Heart right ventricle (tissue), 16 donors: ENCODE results near the gene CIAPIN1. TPM values are rescaled to one million over a fixed set of nuclear protein-coding genes. Genes with fewer than 3 reads are reported as not detected.

Source experiments
- ATAC-seq, 8 donors: fragments of 200-7000 bp; cut with Tn5 transposase; one replicate each; pipeline ENCODE4 v1.9.1; 2020; ENCODE audit warnings: mild to moderate bottlenecking in 8 of 8, moderate library complexity in 8 of 8, moderate number of reproducible peaks in 1 of 8
- DNase-seq, 2 donors: peaks; one replicate each; pipeline ENCODE4 v3.0.0-alpha.2; 2020
- H3K27ac ChIP-seq, 10 donors: fragments of 200-600 bp; sonication (generic) in 2 of 10; one replicate each; pipeline versions ENCODE4 v1.5.0 to v1.8.0; 2020 to 2022; ENCODE audit warnings: mild to moderate bottlenecking in 3 of 10
- H3K27me3 ChIP-seq, 7 donors: fragments of 200-600 bp; one replicate each; pipeline ENCODE4 v1.8.0; 2021 to 2022; ENCODE audit warnings: mild to moderate bottlenecking in 2 of 7
- H3K36me3 ChIP-seq, 9 donors: fragments of 200-600 bp; sonication (generic) in 1 of 9; one replicate each; pipeline versions ENCODE4 v1.5.0 to v1.8.0; 2020 to 2022; ENCODE audit warnings: mild to moderate bottlenecking in 2 of 9
- H3K4me1 ChIP-seq, 9 donors: fragments of 200-600 bp; sonication (generic) in 1 of 9; one replicate each; pipeline versions ENCODE4 v1.5.0 to v1.8.0; 2020 to 2022; ENCODE audit warnings: mild to moderate bottlenecking in 4 of 9
- H3K4me3 ChIP-seq, 10 donors: fragments of 200-600 bp; sonication (generic) in 2 of 10; one replicate each; pipeline versions ENCODE4 v1.5.0 to v1.8.0; 2020 to 2022; ENCODE audit warnings: mild to moderate bottlenecking in 7 of 10, moderate library complexity in 2 of 10
- H3K9me3 ChIP-seq, 11 donors: fragments of 200-600 bp in 10 of 11; sonication (generic) in 2 of 11; one replicate each; pipeline versions ENCODE4 v1.5.0 to v1.8.0; 2013 to 2022; ENCODE audit warnings: mild to moderate bottlenecking in 2 of 11, control low read depth in 1 of 11, moderate library complexity in 1 of 11
- CTCF ChIP-seq, 9 donors: fragments of 200-600 bp; sonication (generic) in 2 of 9; IDR thresholded peaks; one replicate each; pipeline versions ENCODE4 v1.5.0 to v1.8.0; 2021 to 2022; ENCODE audit warnings: antibody characterized with exemption in 9 of 9, mild to moderate bottlenecking in 5 of 9, moderate library complexity in 1 of 9
- WGBS, 2 donors: extraction: QIAGEN DNeasy Blood & Tissue Kit; methylation state at CpG; one replicate each; pipeline ENCODE4 v1.1.7; 2013; ENCODE audit warnings: inconsistent platforms in 1 of 2; 5-methylcytosine and 5-hydroxymethylcytosine counted together
- intact Hi-C, 10 donors: fragments of 100-400 bp; cut with DNase I; formaldehyde crosslinking; loops; one replicate each; pipeline versions ENCODE4 v1.11.1 to v1.14.2; 2022
- polyA plus RNA-seq, 2 donors: library from polyadenylated mRNA; stranded (reverse); fragments of 200-250 nt; gene quantifications; one replicate each; pipeline ENCODE4 v1.2.3, GENCODE V29; 2013
- total RNA-seq, 10 donors: library from RNA; stranded (reverse); fragmentation: NEBNext Ultra II Directional in 3 of 10; extraction: Animal tissue kit (Norgen Biotek cat#: 25700) in 3 of 10; gene quantifications; one replicate each; pipeline versions ENCODE4 v1.2.1 to v1.2.4, GENCODE V29; 2021 to 2023
- donor health status: Arrhythmogenic right ventricular cardiomyopathy.
- donor health status: ischemic (EF 13 %, LVEDD 7.1; RV severe dilation, severe dysfunction).
- donor health status: healthy with polysubstance abuse.
- donor health status: DM: no; HTN: yes; CAD: no.
- donor health status: DM: no; HTN: no; CAD: no.
- donor health status: ischemic (EF 25% LVEDD 6.9; RV normal size, moderate dysfunction).
- donor health status: ischemic (EF 25% LVEDD 5.7; RV mildly dilated, moderate dysfunction).
- donor health status: healthy.
- donor health status: DM: yes; HTN: yes; CAD: no.
- donor health status: Ischemic cardiomyopathy.
- donor health status: ischemic (EF 35%, LVEDD 5.7; RV mildly dilated, moderate dysfunction).
- donor health status: nonischemic (EF 11% LVEDD 7.7; RV severe dilation, severe dysfunction).
- donor health status: DM: yes; HTN: yes; CAD: no.
- donor health status: PGD.
- donor health status: ischemic (EF 29% LVEDD 5.4; RV normal size, mild dysfunction).
- donor health status: nonischemic (EF 23%, LVEDD 6.1; RV moderate dilation, normal function).

CIAPIN1 gene
- total and polyA plus RNA-seq, 12 donors: 20.1 to 75.1 (median 61.0) TPM

GRCh38 chr16:57409870-57410587 is 37.2 kb downstream of the CIAPIN1 start:
- intact Hi-C loops: loop anchor here in 4 of 10 donors (5.0 to 10.0 kb wide), 3 partner anchors 93 to 325 kb away; partner anchors contain the start of gene ARL2BP (in 1 of the 4)
- Histone ChIP-seq H3K36me3 (no peaks in the 10 kb centered on the region), H3K9me3 (no peaks in the 10 kb centered on the region), H3K4me3 (no peak overlapping the region), H3K27me3 (no peaks in the 10 kb centered on the region), H3K27ac (peak overlapping the region in 9 of 10 donors; percentile 8 to 75 (median 63)), H3K4me1 (peaks cover 6 to 28% (median 22%) of the 10 kb centered on the region in 9 donors)
- no peak for TF ChIP-seq CTCF (IDR thresholded peaks at IDR 0.05)
- peak in 3 of 8 donors; percentile 20 to 62 (median 33) for ATAC-seq
- DNase-seq: no peak
- WGBS, 2 donors: 64 to 68% methylated on average over 14 of the region's 14 CpGs

GRCh38 chr16:57409065-57409464 is 38.1 kb downstream of the CIAPIN1 start:
- no peaks in the 10 kb centered on the region for H3K9me3 ChIP-seq

GRCh38 chr16:57407521-57408353 is 39.4 kb downstream of the CIAPIN1 start:
- 86 to 95% methylated on average over 5 of the region's 5 CpGs for WGBS, 2 donors
- TF ChIP-seq CTCF (IDR thresholded peaks at IDR 0.05): no peak
- no peaks in the 10 kb centered on the region for H3K36me3 ChIP-seq
- H3K4me3 ChIP-seq: no peak overlapping the region
- H3K4me1 ChIP-seq: peaks cover 6 to 28% (median 22%) of the 10 kb centered on the region in 9 donors
- no peaks in the 10 kb centered on the region for H3K27me3 ChIP-seq
- H3K27ac ChIP-seq: peak overlapping the region in 1 of 10 donors; percentile 64
- DNase-seq (no peak), ATAC-seq (no peak)
- no peaks in the 10 kb centered on the region for H3K9me3 ChIP-seq
- intact Hi-C loops: loop anchor here in 1 of 10 donors (5.0 kb wide), 1 partner anchor 90 kb away; no protein-coding TSS in a partner anchor

More at GRCh38 chr16:57409065-57409464, 38.1 kb downstream of the CIAPIN1 start:
- Histone ChIP-seq H3K27ac (peak overlapping the region; percentile 8 to 75 (median 63)), H3K4me1 (peaks cover 6 to 28% (median 22%) of the 10 kb centered on the region in 9 donors), H3K4me3 (no peak overlapping the region), H3K36me3 (no peaks in the 10 kb centered on the region), H3K27me3 (no peaks in the 10 kb centered on the region)
- 56 to 59% methylated on average over 5 of the region's 5 CpGs for WGBS, 2 donors
- ATAC-seq (peak in 7 of 8 donors; percentile 34 to 84 (median 72)), DNase-seq (no peak)
- TF ChIP-seq CTCF (IDR thresholded peaks at IDR 0.05): no peak
- intact Hi-C loops: loop anchor here in 1 of 10 donors (5.0 kb wide), 1 partner anchor 92 kb away; no protein-coding TSS in a partner anchor

GRCh38 chr16:57406881-57407280 is 40.3 kb downstream of the CIAPIN1 start:
- ATAC-seq: no peak
- no peaks in the 10 kb centered on the region for H3K27me3 ChIP-seq
- DNase-seq: no peak

More at GRCh38 chr16:57406881-57407280, 40.3 kb downstream of the CIAPIN1 start:
- intact Hi-C loops: loop anchor here in 1 of 10 donors (5.0 kb wide), 1 partner anchor 90 kb away; no protein-coding TSS in a partner anchor
- H3K9me3 ChIP-seq: no peaks in the 10 kb centered on the region
- no peak for TF ChIP-seq CTCF (IDR thresholded peaks at IDR 0.05)
- H3K36me3 ChIP-seq: no peaks in the 10 kb centered on the region
- no peak overlapping the region for H3K4me3 ChIP-seq
- H3K4me1 ChIP-seq: peaks cover 6 to 28% (median 22%) of the 10 kb centered on the region in 9 donors
- WGBS, 2 donors: 68 to 76% methylated on average over 2 of the region's 2 CpGs
- H3K27ac ChIP-seq: no peak overlapping the region
